K562 (cell line): ENCODE measurements around the gene ZNF516. TPM values are rescaled to one million over a fixed set of nuclear protein-coding genes. Genes with fewer than 3 reads are reported as not detected.

Experiments used
- ATAC-seq: fragments of 200-7000 bp; cut with Tn5 transposase; 3 replicates; pipeline ENCODE4 v1.9.1; 2020; ENCODE audit warnings: moderate library complexity
- BruUV-seq: library from RNA; stranded (reverse); fragments of 400-500 nt; replicated peaks from 2 replicates; lab custom pipeline; 2021; lab: Mats Ljungman, UMichigan
- CTCF ChIA-PET: fragments of 300-600 bp; formaldehyde crosslinking; extraction: SDS; loops from one replicate; lab custom pipeline; 2021; ENCODE audit warnings: low intra/inter-chr PET ratio; lab: Yijun Ruan, JAX
- POLR2A ChIA-PET: fragments of 300-600, 350-650 bp; sonication (Branson Sonifier 250); formaldehyde crosslinking; extraction: SDS; loops from one replicate; lab custom pipeline; 2021; ENCODE audit warnings: antibody characterized with exemption, inconsistent platforms; lab: Yijun Ruan, JAX
- DNase-seq, 4 experiments: peaks; one replicate each; pipeline versions ENCODE4 v3.0.0 to v3.0.0-alpha.2; 2011 to 2018; ENCODE audit warnings: low spot score in 3 of 4, mixed read lengths in 3 of 4; ENCODE audit errors: extremely low read depth in 1 of 4
- FAIRE-seq: peaks from 2 replicates; lab custom pipeline; 2011; peaks lifted over from hg19 to GRCh38; lab: Jason Lieb, UNC
- H2AFZ ChIP-seq: 2 replicates; pipeline ENCODE4 v1.6.0; 2011; ENCODE audit warnings: low read depth, low read length, control low read depth, inconsistent platforms
- H3K27ac ChIP-seq: fragments of 200-600 bp; 3 replicates; pipeline ENCODE4 v1.8.0; 2011; ENCODE audit warnings: low read depth, mild to moderate bottlenecking, control low read depth, inconsistent platforms, low read length, moderate library complexity, mixed read lengths; ENCODE audit errors: extremely low read depth
- H3K27me3 ChIP-seq, 2 experiments: fragments of 300-600 bp in 1 of 2; 2 replicates in 1 of 2; 3 replicates in 1 of 2; pipeline versions ENCODE4 v1.6.0 to v1.8.0; 2011; ENCODE audit warnings: inconsistent platforms in 2 of 2, low read length in 2 of 2, mild to moderate bottlenecking in 1 of 2, mixed read lengths in 1 of 2, moderate library complexity in 1 of 2; ENCODE audit not compliant: control insufficient read depth in 2 of 2, insufficient read depth in 2 of 2
- H3K36me3 ChIP-seq: fragments of 300-600 bp; 3 replicates; pipeline ENCODE4 v1.8.0; 2011; ENCODE audit warnings: mild to moderate bottlenecking, low read length, inconsistent platforms; ENCODE audit not compliant: control insufficient read depth, insufficient read depth
- H3K4me1 ChIP-seq, 2 experiments: fragments of 200-600 bp in 1 of 2; replicated peaks in 1 of 2; 2 replicates in 1 of 2; 3 replicates in 1 of 2; pipeline versions ENCODE4 v1.5.1 to v1.8.0; 2011; ENCODE audit warnings: inconsistent platforms in 2 of 2, low read length in 2 of 2, mild to moderate bottlenecking in 1 of 2, mixed read lengths in 1 of 2, moderate library complexity in 1 of 2; ENCODE audit not compliant: control insufficient read depth in 2 of 2, insufficient read depth in 2 of 2
- H3K4me2 ChIP-seq: 2 replicates; pipeline ENCODE4 v1.6.1; 2011; ENCODE audit warnings: low read length, control low read depth, inconsistent platforms, mixed read lengths; ENCODE audit not compliant: insufficient read depth
- H3K4me3 ChIP-seq: fragments of 200-600 bp; sonication (generic), shearing (Covaris generic); 2 replicates; pipeline ENCODE4 v1.5.1; 2016; ENCODE audit warnings: control low read depth, inconsistent platforms
- H3K79me2 ChIP-seq: fragments of 200-600 bp; 3 replicates; pipeline ENCODE4 v1.8.0; 2011; ENCODE audit warnings: low read length, inconsistent platforms; ENCODE audit not compliant: control insufficient read depth, insufficient read depth
- H3K9ac ChIP-seq, 2 experiments: 2 replicates each; pipeline versions ENCODE4 v1.6.0 to v1.6.1; 2011; ENCODE audit warnings: low read depth in 2 of 2, low read length in 2 of 2, control low read depth in 1 of 2, inconsistent platforms in 1 of 2, mild to moderate bottlenecking in 1 of 2, mixed read lengths in 1 of 2; ENCODE audit not compliant: insufficient read depth in 1 of 2
- H3K9me1 ChIP-seq: one replicate; pipeline ENCODE4 v1.6.0; 2011; ENCODE audit warnings: inconsistent platforms, mild to moderate bottlenecking, low read length, moderate library complexity; ENCODE audit not compliant: control insufficient read depth, insufficient read depth
- H3K9me3 ChIP-seq: replicated peaks from 2 replicates; pipeline ENCODE4 v1.5.1; 2011; ENCODE audit warnings: low read depth, low read length, inconsistent platforms; ENCODE audit not compliant: control insufficient read depth, insufficient read depth
- H4K20me1 ChIP-seq: replicated peaks from 2 replicates; pipeline ENCODE4 v1.6.1; 2011; ENCODE audit warnings: low read length, inconsistent platforms, mixed read lengths; ENCODE audit not compliant: control insufficient read depth, insufficient read depth
- BCOR ChIP-seq: fragments of 450-650 bp; IDR thresholded peaks from 2 replicates; pipeline ENCODE4 v1.6.1; 2016
- BDP1 ChIP-seq: IDR thresholded peaks from 3 replicates; pipeline ENCODE4 v1.6.1; 2011; ENCODE audit not compliant: insufficient read length, insufficient read depth
- EP300 ChIP-seq: IDR thresholded peaks from 2 replicates; pipeline ENCODE4 v1.6.1; 2012; ENCODE audit warnings: low read length, improper control_type of control experiment
- HNRNPUL1 ChIP-seq: fragments of 200-400 bp; formaldehyde crosslinking; IDR thresholded peaks from 2 replicates; pipeline ENCODE4 v1.6.1; 2017; ENCODE audit warnings: low read length
- HSF4 ChIP-seq: fragments of 250-450 bp; sonication (Bioruptor Pico); IDR thresholded peaks from 2 replicates; pipeline ENCODE4 v2.1.2; 2022; ENCODE audit warnings: mild to moderate bottlenecking, moderate library complexity, borderline replicate concordance
- MXI1 ChIP-seq: IDR thresholded peaks from 2 replicates; pipeline ENCODE4 v1.6.1; 2011; ENCODE audit warnings: low read depth, mild to moderate bottlenecking, improper control_type of control experiment, low read length
- POLR2H ChIP-seq: IDR thresholded peaks from 2 replicates; pipeline ENCODE4 v1.6.1; 2016; ENCODE audit warnings: missing genetic modification characterization, low read depth, mild to moderate bottlenecking, control low read depth, missing compliant biosample characterization, moderate library complexity
- PTRF ChIP-seq: fragments of 450-650 bp; IDR thresholded peaks from 2 replicates; pipeline ENCODE4 v1.6.1; 2016; ENCODE audit warnings: mild to moderate bottlenecking, missing genetic modification characterization, missing compliant biosample characterization
- PYGO2 ChIP-seq: fragments of 450-650 bp; IDR thresholded peaks from 2 replicates; pipeline ENCODE4 v1.6.1; 2016; ENCODE audit warnings: mild to moderate bottlenecking, missing genetic modification characterization, moderate library complexity, missing compliant biosample characterization
- RBM25 ChIP-seq: fragments of 200-400 bp; formaldehyde crosslinking; IDR thresholded peaks from 2 replicates; pipeline ENCODE4 v1.6.1; 2018; ENCODE audit warnings: low read length, low read depth, moderate library complexity; ENCODE audit not compliant: severe bottlenecking
- SMAD3 ChIP-seq: fragments of 450-650 bp; formaldehyde crosslinking; conservative IDR thresholded peaks from 2 replicates; pipeline ENCODE4 v1.4.0; 2020; ENCODE audit warnings: mild to moderate bottlenecking
- ZNF24 ChIP-seq: fragments of 450-650 bp; IDR thresholded peaks from 2 replicates; pipeline ENCODE4 v1.6.1; 2016
- ZNF511 ChIP-seq: sonication (generic); formaldehyde crosslinking; IDR thresholded peaks from 2 replicates; pipeline ENCODE4 v1.8.0; 2022; ENCODE audit warnings: mild to moderate bottlenecking, missing genetic modification reagents
- WGBS: fragments of 100-300 bp; shearing (Covaris generic); methylation state at CpG from one replicate; pipeline ENCODE4 v1.1.6; 2016; ENCODE audit warnings: low coverage, mixed read lengths; ENCODE audit not compliant: insufficient coverage; ENCODE audit errors: missing lambda C conversion rate; 5-methylcytosine and 5-hydroxymethylcytosine counted together
- in situ Hi-C: fragments of 300-500 bp; cut with MboI; formaldehyde crosslinking; loops from 4 replicates; pipeline ENCODE4 v1.15.0; 2018; ENCODE audit warnings: inconsistent platforms, mixed read lengths
- intact Hi-C: fragments of 100-400 bp; cut with micrococcal nuclease; formaldehyde crosslinking; loops from 2 replicates; pipeline ENCODE4 v1.14.2; 2022
- polyA plus RNA-seq, 8 experiments: library from polyadenylated mRNA; depleted of rRNA in 4 of 8; stranded (reverse) in 5 of 8; unstranded in 3 of 8; fragments of >200 nt; fragmentation: Nextera tagmentation in 2 of 8; fragmentation: Illumina TruSeq in 1 of 8; extraction: Ambion mirVana in 2 of 8; extraction: Trizol in 1 of 8; gene quantifications; 2 replicates each; pipeline versions ENCODE4 v1.2.1 to v1.2.3, GENCODE V29; 2011 to 2014; ENCODE audit warnings: inconsistent platforms in 1 of 8, missing spikeins in 1 of 8
- total RNA-seq, 7 experiments: library from RNA; depleted of rRNA in 6 of 7; stranded (reverse); fragments of >200 nt in 6 of 7; fragmentation: Illumina TruSeq in 2 of 7; extraction: Trizol in 2 of 7; gene quantifications; 2 replicates each; pipeline versions ENCODE4 v1.2.1 to v1.2.3, GENCODE V29; 2011 to 2021; ENCODE audit warnings: low replicate concordance in 1 of 7
- TF ChIP-seq, protein P1 (sequence below), 2 experiments: fragments of 450-650 bp in 1 of 2; sonication (generic) in 1 of 2; formaldehyde crosslinking in 1 of 2; IDR thresholded peaks in 1 of 2; conservative IDR thresholded peaks in 1 of 2; 2 replicates each; pipeline versions ENCODE4 v1.6.1 to v1.8.1; 2016 to 2023; ENCODE audit warnings: mild to moderate bottlenecking in 2 of 2, moderate library complexity in 2 of 2, inconsistent platforms in 1 of 2, missing genetic modification reagents in 1 of 2

Gene ZNF516
- total and polyA plus RNA-seq, 9 of the 15 experiments (the other 6 are each of a cell fraction or from before 2014, with no cell fraction given) = 0.04 to 0.20 (median 0.08) TPM; not detected in 3

DNA sequence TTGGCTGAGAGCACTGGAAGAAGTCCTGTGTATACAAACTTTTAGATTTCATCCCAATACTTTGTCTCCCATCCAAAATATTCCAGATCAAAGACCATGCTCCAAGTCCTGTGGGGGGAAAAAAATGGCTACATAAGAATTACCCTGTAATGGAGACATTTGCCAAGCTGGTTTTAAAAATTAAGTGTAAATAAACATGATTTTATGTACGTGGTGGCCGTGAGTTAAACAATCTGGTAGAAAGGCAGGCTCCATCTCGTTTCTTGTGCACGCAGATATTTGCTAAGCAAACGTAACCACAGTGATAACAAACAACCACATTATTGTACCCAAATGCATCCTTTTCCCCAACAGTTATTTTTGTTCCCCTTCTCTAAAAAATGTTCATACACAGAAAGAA lies 176.4 kb downstream of the ZNF516 start:
- ATAC-seq (no peak), DNase-seq (no peak), FAIRE-seq (no peak)
- no peaks in the 10 kb centered on the region for H3K9me3 ChIP-seq
- no peak overlapping the region for H3K4me3 ChIP-seq
- ChIA-PET POLR2A (no interaction called here), CTCF (no interaction called here)
- H3K27me3 ChIP-seq = peaks cover 0 to 3% of the 10 kb centered on the region in 2 experiments; a peak in 2 of 5 replicates
- in situ Hi-C loops = no loop called here
- H3K36me3 ChIP-seq = no peaks in the 10 kb centered on the region
- H3K9me1 ChIP-seq = no peaks in the 10 kb centered on the region
- intact Hi-C loops = no loop called here
- no peaks in the 10 kb centered on the region for H3K79me2 ChIP-seq
- no peaks in the 10 kb centered on the region for H4K20me1 ChIP-seq
- no peak overlapping the region for H3K27ac ChIP-seq
- no peak overlapping the region for H3K9ac ChIP-seq
- H2AFZ ChIP-seq = no peak overlapping the region
- 2% methylated on average over 5 of the region's 5 CpGs for WGBS
- H3K4me1 ChIP-seq = no peaks in the 10 kb centered on the region
- no peak for TF ChIP-seq ZNF24
- no peak for TF ChIP-seq RBM25
- TF ChIP-seq BCOR = no peak
- no peak for TF ChIP-seq EP300
- TF ChIP-seq BDP1 = no peak
- TF ChIP-seq, protein P1, sequence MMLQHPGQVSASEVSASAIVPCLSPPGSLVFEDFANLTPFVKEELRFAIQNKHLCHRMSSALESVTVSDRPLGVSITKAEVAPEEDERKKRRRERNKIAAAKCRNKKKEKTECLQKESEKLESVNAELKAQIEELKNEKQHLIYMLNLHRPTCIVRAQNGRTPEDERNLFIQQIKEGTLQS (IDR thresholded peaks at IDR 0.05) = no peak
- TF ChIP-seq, protein P1 (CRISPR knock-in tag; conservative IDR thresholded peaks at IDR 0.05) = no peak
- no peak for TF ChIP-seq POLR2H
- no peak for TF ChIP-seq PTRF (tag)
- no peak for TF ChIP-seq HNRNPUL1
- no peak for TF ChIP-seq PYGO2 (tag)
- TF ChIP-seq SMAD3 (CRISPR knock-in tag) = no peak
- no peak for TF ChIP-seq ZNF511 (CRISPR knock-in tag)
- TF ChIP-seq HSF4 = no peak
- TF ChIP-seq MXI1 = no peak
- H3K4me2 ChIP-seq = no peak overlapping the region
- BruUV-seq = no TSS peak
